ENCODE results near the gene OR2G2.
A peak's percentile ranks its signal among the peaks of the same experiment; 100 is the strongest.

The OR2G2 gene, protein sequence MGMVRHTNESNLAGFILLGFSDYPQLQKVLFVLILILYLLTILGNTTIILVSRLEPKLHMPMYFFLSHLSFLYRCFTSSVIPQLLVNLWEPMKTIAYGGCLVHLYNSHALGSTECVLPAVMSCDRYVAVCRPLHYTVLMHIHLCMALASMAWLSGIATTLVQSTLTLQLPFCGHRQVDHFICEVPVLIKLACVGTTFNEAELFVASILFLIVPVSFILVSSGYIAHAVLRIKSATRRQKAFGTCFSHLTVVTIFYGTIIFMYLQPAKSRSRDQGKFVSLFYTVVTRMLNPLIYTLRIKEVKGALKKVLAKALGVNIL

DNA sequence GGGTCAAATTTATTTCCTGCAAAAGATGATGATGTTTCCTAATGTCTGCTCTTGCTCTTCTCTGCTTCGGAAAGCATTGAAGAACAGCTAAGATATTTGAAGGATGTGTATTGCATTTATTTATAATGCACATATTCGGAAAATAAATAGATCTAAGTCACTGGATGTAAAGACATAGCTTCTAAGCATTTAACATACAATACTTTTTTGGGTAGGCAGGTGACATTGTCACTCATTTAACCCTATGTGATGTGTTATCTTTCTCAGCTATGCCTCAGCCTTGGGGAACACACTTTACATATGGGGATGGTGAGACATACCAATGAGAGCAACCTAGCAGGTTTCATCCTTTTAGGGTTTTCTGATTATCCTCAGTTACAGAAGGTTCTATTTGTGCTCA lies at the start of gene OR2G2:
TSS of gene OR2G2 (plus strand) at position 301 of the 400 bp plus-strand sequence. CDS start at position 301, 0 bp downstream.
- no peak for DNase-seq

DNA sequence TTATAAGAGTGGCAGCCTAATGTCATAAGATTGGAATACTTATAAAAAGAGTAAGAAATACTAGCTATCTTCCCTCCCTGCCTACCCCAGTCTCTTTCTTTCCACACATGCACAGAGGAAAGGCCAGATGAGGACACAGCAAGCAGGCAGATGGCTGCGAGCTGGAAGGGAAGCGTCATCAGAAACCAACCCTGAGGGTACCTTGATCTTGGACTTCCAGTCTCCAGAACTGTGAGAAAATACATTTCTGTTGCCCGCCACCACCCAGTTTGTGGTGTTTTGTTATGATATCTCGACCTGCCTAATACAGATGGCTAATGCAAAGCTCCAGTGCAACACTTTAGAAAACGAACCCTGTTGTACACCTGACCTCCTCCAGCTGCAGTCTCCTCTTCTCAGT lies 49.6 kb upstream of the OR2G2 start:
- no peak for DNase-seq

DNA sequence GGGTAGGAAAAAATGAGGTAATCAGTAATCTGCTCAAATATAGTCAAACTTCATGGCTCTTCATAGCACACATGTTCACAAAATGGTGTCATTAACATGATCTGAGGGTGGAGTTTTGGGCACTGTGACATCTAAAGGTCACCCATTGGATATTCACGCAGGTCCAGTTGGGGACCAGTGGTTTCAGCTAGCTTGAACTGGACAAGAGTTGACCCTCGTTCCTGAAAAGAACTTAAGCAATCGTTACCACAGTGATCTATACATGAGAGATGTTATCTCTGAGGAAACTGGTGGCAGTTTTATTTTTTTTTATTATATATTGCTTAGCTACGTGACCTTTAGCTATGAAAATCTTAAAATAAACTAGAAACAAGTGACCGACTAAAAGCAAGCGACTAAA lies 48.9 kb upstream of the OR2G2 start:
- no peak for DNase-seq

DNA sequence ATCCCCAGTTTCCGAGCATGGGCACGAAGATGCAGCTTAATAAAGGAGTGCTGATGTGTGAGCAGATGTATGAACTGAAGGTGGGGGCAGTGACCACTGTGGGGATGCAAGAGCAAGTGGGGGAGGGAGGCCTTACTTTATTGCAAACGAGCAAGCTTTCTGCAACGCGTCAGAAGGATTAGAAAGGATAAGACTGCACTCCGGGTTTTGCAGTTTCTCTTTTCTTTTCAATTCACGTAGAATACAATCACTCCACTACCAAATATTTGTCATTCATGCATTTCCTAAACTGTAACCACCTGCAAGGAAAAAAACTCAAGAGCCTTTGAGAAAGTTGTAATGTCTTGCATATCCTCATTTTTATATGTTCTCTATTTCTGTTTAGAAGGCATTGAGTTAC lies 47.6 kb upstream of the OR2G2 start:
- DNase-seq = no peak

DNA sequence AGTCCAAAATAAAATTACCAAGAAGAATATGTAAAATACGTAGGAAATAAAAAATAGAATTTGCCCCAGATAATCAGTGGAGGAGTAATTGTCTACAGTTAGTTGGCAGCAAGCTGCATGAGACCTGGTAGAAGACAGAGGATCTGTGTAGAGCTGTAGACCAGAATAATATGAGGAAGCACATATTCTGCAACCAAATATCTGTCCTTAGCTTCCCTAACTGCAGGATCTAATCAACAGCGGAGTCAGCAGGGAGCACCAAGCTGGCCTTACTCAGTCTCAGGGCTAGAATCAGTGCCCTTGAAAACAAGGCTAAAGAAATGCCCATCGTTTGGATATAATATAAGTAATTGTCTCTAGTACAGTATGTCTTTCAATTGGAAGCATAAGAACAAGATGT lies 45.3 kb upstream of the OR2G2 start:
- no peak for DNase-seq

DNA sequence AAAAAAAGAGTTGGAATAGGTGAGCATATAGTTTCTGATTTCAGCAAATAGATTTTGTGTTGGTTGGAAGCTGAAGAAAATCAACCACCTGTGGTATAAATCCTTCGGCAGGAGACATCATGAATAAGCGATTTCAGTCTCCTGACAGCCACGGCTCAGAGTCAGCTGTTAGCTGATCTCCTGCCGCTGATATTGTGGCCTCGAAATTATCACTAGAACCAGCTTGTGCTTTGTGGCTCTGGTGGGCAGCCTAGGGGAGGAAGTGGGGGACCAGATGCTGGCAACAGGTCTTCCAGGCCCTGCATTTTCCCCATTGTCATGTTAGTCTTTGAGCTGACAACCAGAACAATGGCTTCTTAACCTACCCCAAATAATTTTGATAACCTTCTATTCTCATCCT lies 40.1 kb upstream of the OR2G2 start:
- DNase-seq = no peak

DNA sequence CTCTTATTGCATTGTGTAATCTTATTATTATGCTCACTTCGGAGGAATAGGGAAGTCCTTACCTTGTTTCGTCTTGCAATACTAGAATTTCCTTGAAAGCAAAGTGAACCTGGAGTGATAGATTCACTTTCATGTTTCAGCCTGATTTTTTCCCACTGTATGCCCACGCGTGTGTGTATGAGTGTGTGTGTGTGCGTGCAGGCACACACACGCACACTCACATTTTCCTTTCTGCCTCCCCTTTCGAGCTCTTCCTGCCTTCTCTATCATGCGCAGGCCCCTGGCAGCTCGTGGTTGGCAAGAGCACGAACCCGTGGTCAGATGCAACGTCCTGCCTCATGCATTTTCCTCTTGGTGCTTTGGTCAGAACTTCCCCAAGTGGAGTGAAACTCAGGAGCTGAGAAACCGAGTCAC lies 39.4 kb upstream of the OR2G2 start, which contains the start of gene GCSAML:
TSS of gene GCSAML (plus strand) at position 366 of the 414 bp plus-strand sequence. CDS start 58 bp downstream, outside the sequence.
- DNase-seq = peak; percentile 36

DNA sequence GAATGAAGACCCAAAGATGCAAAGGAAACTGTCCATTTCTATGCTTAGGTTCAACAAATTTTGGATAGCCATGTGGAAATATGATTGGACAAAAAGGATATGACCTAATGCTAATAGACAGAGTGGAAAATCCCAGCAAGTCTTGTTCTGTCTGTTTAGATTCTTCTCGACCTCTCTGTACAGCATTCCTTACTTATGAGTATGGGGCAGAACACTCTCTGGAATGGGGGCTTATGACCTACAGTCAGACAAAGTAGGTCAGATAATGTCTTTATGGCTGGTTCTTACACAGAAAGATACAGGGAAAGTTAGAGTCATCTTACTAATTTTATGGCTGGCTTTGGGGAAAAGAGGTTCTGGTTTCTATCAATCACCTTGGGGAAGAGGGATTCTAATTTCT lies 36.4 kb upstream of the OR2G2 start:
- DNase-seq = no peak

DNA sequence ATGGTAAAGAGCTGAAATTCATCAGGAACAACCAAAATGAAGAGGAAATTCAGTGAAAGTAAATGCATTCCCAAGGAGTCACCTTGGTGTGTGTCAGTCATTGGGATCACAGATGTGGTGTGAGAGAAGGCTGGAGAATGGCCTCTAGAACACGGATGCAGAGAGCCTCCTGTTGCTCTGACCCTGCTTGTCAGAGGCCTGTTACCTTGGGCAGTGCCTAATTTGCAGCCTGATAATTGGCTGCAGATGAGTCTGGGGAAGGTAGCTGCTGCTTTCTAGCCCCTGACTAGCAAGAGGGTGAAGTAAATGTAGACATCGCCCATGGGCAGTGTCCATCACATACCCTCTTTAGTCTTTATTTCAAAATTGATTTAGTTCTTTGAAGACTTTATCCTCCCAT lies 35.9 kb upstream of the OR2G2 start:
- DNase-seq = no peak

DNA sequence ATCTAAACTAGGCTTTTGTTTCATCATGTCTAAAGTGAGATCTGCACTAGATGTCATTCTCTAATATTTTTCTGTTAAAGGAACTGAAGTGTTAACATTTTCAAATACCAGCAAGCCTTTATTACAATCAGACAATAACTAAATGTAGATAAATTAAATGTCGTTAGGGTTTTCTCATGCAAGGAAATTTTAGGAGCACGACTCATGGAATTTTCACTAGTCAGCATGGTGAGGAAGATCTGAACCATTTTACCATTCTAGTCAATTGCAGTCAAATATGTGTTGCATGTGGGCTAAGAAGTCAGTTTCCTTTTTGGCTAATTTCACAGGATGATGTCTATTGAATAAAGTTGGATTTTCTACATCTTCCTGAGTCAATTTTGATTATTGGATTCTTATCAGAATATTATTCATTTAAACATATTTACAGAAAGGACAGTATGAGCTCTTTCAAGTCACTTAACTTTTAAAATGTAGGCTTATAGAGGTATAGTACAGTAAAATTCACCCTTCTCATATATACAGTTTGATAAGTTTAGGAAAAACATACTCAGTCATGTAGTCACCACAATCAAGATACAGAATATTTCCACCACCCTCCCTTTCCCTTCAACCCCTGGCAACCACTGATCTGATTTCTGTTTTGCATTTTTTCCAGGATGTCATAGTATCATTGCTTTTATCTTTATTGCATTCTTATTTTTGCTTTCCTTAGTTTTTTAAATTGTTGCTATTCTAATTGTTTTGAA lies 30.1 kb upstream of the OR2G2 start:
- no peak for DNase-seq

DNA sequence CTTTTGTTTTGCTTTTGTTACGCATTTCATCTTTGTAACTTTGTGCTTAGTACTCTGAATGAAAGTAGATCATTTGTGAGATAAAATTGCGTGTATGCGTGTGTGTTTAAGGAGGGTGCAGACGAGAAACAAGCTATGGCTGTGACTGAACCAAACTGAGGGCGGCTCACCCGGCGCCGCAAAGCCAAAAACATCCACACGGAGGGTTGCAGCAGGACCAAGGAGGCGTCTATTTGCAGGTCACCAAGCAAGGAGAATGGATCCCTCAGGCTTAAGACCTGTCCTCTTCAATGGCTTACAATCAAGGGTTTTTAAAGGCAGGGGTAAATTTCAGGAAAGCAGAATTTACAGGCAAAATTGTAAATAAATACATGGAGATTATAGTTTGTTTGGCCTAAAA lies 26.4 kb upstream of the OR2G2 start:
- DNase-seq = no peak

DNA sequence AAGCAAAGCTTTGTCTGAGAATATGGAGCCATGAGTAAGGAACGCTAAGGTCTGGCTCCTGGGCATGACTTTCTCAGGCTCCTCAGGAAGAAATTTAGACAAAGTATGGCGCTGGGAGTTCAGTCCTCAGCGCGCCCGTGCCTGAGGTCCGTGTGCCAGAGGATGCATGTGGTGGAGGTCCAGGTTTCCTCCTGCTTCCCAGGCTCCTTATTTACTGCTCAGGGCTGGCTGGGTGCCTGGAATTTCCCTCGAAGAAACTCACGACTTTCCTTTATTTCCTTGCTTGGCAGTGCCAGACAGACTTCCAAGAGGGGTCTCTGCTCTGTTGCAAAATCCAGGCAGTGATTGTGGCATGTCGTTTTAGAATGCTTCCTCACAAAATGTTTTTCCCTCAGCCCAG lies 26.0 kb upstream of the OR2G2 start:
- no peak for DNase-seq

DNA sequence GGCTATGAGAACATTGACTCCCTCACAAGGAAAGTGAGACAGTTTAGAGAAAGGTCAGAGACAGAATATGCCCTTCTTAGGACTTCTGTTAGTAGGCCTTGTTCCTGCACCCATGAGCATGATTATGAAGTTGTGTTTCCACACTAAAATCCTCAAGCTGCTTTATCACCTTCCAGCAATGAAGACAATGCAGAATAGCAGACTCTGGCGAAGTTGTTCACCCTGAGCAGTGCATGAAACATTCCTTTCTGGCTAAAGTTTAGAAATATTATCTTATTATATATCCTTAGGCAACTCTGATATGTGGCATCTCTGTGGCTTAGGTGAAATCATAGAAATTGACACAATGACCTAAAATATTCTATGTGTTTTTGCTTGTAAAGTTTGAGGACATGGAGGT lies 13.9 kb upstream of the OR2G2 start:
- no peak for DNase-seq

DNA sequence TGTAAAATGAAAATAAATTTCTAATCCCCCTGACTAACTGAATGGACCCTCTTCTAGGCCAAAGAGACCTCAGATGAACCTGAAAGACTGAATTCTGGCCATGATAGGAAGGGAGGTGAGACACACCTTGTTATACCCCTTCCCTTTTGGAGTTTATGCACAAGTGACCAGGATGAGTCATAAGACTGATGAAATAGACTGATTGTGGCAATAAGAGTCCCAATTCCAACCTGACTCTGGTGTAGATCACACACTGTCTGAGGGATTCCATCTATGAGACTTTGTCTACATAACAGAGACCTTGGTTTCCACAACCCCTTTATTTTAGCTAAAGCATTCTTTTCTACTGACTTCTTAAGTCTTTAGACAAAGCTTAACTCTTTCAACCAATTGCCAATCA lies 13.5 kb upstream of the OR2G2 start:
- no peak for DNase-seq

DNA sequence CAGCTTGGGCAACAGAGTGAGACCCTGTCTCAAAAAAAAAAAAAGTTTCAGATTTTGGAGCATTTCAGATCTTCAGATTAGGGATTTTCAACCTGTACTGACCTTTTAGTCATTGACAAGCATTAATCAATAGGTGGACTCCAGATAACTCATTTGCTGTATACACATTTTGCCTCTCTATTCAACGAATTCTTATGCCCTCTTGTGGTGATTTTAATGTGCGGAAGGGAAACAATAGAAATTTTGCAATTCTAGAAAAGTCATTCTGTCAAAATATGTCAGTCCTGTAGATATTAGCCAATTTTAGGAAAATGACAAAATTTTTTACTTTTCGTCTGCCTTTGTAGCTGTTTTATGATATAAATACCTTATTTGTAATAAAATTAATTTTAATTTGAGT lies 11.6 kb upstream of the OR2G2 start:
- DNase-seq = no peak

DNA sequence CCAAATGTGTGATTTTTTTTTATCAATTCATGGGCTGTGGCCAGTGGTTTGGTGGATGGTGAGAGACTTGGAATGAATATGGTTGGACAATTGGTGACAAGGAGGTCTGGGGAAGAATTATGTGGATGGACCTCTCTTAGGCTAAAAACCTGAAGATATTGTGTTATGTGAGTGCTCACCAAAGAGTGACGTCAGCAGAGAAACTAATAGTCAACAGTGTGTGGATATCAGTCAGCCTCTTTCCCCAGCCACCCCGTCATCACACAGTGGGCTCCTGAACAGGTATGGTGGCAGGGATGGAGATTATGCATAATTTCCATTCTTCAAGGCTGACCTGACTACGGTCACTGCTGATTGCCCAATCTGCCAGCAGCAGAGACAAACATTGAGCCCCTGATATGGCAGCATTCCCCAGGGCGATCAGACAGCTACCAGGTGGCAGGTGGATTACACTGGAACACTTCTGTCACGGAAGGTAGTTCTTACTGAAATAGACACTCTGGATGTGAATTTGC lies 9.2 kb upstream of the OR2G2 start:
- no peak for DNase-seq

DNA sequence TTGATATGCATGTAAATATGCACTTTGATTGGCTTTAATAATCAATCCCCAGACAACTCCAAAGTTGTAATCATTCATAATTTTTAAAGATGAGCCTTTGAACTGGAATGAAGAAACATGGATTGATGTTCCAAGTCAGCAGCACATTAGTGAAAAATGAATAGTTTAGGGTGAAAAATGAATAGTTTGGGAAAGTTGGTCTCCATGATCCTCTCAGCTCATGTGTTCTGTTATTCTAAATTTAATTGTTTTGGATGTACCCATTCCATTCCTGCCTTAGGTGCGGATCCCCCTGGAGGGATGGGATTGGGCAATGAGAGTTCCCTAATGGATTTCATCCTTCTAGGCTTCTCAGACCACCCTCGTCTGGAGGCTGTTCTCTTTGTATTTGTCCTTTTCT lies 17.1 kb downstream of the OR2G2 start, which contains the start of gene OR2G3:
TSS of gene OR2G3 (plus strand) at position 301 of the 400 bp plus-strand sequence. CDS start at position 301, 0 bp downstream.
- no peak for DNase-seq

DNA sequence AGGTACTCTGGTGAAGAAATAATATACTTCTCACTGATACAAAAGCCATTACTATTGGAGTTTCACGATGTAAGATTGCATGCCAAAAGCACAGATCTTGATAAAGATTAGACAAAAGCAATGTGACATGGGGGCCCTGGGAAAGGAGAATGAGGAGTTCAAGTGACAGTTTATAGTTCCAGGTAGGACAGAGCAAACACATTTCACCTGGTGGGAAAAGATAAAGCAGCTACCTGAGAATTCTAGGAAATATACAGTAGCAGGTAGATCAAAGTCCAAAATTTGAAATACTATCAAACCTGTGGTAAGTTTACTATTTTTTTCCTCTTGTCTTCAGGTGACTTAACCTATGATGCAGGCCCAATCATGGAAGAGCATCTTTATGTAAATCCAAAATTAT lies 25.2 kb downstream of the OR2G2 start:
- DNase-seq = no peak

DNA sequence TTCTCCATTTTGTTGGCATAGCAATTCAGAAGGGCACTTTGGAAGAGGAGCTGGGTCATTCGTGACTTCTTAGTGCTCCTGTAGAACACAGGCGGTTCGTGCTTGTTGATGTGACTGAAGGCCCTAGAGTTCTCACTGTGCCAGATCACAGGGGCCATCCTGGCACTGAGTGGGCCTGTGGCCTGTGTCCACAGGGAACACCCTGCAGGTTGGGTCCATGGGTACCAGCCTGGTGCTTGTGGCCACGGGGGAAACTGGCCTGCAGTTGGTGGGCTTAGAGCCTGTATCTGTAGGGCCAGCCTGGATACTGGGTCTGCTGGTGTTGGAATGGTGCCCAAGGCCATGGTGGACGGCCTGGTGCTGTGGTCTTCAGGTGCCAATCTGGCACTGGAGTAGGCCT lies 26.5 kb downstream of the OR2G2 start:
- no peak for DNase-seq

DNA sequence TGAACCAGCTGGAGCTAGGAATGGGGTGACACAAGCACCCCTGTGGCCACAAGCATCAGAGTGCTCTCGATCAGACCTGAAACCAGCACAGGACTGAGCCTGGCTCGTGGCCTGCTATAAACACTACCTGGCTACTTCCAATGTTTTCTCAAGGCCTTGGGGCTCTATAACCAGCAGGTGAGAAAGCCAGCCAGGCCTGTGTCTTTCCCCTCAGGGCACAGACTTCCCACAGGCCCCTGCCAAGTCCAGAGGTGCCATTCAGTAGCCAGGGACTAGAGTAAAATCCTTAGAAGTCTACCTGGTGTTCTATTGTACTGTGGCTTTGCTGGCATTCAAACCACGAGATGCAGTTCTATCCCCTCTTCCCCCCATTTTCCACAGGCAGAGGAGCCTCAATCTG lies 39.8 kb downstream of the OR2G2 start:
- DNase-seq = no peak

DNA sequence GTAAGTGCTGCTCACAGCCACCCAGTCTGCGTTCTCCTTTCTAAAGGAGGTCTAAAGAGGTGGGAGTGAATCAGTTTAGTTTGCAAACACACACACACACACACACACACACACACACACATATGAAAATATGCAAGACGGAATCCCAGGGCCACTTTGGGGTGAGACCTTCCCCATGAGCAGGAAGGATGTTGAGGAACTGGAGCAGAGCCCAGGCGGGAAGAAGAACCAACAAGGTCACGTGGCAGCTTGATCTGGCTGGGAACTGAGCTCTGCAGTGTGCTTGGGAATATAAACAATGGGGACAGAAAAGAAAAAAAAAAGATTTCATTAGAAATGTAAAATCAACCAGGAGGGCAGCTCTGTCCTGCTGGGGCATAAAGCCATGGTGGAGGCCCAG lies 49.9 kb downstream of the OR2G2 start:
- DNase-seq = no peak

DNA sequence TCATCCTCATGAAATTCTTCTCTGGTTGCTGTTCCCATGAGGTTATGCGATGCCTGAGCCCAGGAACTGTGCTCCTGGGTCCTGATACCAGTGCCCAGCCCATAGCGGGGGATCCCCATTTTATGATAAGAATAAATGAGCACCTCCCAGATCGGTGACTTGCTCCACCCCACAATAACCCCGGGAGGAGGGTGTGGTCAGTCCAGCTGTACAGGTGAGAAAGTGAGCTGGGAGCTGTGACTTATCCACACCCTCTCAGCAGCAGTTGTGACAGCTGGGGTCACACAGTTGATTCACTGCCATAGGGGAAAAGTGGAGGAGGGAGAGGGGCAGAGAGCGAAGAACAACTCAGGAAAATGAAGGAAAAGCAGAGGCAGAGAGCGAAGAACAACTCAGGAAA lies 50.6 kb downstream of the OR2G2 start:
- DNase-seq = no peak
